Activated T-helper 2 cell treated with anti-CD3 and anti-CD28 coated beads, Interferon-gamma antibody, Interleukin-2, Interleukin-4, amounts not matched to agents 10 μg/mL and 5 μg/mL and 100 μg/mL, durations not matched to agents 14 hours and 24 hours and 36 hours (primary cell): ENCODE results near the gene RHO. TPM values are rescaled to one million over a fixed set of nuclear protein-coding genes. Genes with fewer than 3 reads are reported as not detected.

ENCODE experiments used
- DNase-seq: peaks from one replicate; pipeline ENCODE4 v3.0.0; 2021; ENCODE audit warnings: low spot score
- H3K27ac Mint-ChIP-seq: one replicate; pipeline ENCODE4 v1.8.0; 2021; ENCODE audit warnings: mixed read lengths
- H3K27me3 Mint-ChIP-seq: one replicate; pipeline ENCODE4 v1.8.0; 2021; ENCODE audit warnings: low read depth, mixed read lengths
- H3K36me3 Mint-ChIP-seq: one replicate; pipeline ENCODE4 v1.8.0; 2021; ENCODE audit warnings: low read depth, mixed read lengths
- H3K4me1 Mint-ChIP-seq: one replicate; pipeline ENCODE4 v1.8.0; 2021; ENCODE audit warnings: low read depth, mixed read lengths
- H3K4me3 Mint-ChIP-seq: one replicate; pipeline ENCODE4 v1.8.0; 2021; ENCODE audit warnings: low read depth, mild to moderate bottlenecking, moderate library complexity, mixed read lengths
- H3K9me3 Mint-ChIP-seq: one replicate; pipeline ENCODE4 v1.8.0; 2021; ENCODE audit warnings: mixed read lengths
- intact Hi-C: fragments of 100-400 bp; cut with micrococcal nuclease; formaldehyde crosslinking; loops from one replicate; pipeline ENCODE4 v1.15.1; 2023
- total RNA-seq: library from RNA; stranded (reverse); gene quantifications from 2 replicates; pipeline ENCODE4 v1.2.3, GENCODE V29; 2022

Gene RHO
- total RNA-seq, 1 donor from 2014 or later, result not detected

DNA sequence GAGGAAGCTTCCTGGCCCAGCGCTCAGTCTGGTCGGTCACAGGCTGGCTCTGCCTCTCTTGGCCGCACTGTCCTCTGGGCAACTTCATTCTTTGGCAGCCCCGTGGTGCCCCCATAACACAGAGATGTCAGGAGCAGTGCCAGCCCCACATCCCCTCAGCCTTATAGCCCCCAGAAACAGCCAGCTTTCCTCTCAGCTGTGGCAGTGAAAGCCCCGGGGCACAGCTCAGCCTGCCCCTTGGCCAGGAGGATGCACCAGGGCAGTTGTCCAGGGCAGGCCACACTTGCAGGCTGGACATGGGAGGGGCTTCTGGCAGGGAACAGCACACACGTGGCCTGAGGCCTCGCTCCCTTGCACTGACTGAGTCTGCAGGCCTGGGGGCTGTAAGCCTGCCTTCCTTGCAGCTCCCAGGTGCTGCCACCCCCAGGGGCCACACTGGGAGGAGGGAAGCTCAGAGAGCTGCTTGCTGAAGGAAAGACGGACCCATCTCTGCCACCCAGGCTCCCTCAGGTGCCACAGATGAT is 10.3 kb upstream of the RHO start:
- H3K36me3 Mint-ChIP-seq, result no peaks in the 10 kb centered on the region
- no peaks in the 10 kb centered on the region for H3K4me1 Mint-ChIP-seq
- no peak overlapping the region for H3K27ac Mint-ChIP-seq
- no peak overlapping the region for H3K4me3 Mint-ChIP-seq
- H3K27me3 Mint-ChIP-seq, result no peaks in the 10 kb centered on the region
- intact Hi-C loops, result no loop called here
- no peak for DNase-seq
- no peaks in the 10 kb centered on the region for H3K9me3 Mint-ChIP-seq

DNA sequence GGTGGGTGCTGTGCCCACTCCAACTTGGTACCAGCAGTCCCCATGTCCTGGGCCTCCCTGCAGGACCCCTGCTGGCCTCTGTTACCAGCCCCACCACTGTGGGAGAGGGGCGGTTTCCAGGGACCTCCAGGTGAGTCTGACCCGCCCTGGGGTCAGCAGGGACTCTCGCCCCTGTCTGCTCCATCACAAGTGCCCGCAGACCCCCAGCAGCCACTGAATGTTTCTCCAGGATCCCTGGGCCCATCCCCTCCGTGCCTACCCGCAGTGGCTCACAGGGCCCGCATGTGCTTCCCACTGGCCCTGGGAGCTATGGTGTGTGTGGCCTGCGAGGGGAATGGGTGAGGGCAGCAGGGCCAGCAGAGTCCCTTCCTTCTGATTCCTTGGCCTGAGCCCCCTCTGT is 9.9 kb upstream of the RHO start:
- DNase-seq, result no peak
- no peaks in the 10 kb centered on the region for H3K4me1 Mint-ChIP-seq
- H3K27me3 Mint-ChIP-seq, result no peaks in the 10 kb centered on the region
- H3K27ac Mint-ChIP-seq, result no peak overlapping the region
- no peak overlapping the region for H3K4me3 Mint-ChIP-seq
- no peaks in the 10 kb centered on the region for H3K9me3 Mint-ChIP-seq
- no peaks in the 10 kb centered on the region for H3K36me3 Mint-ChIP-seq
- intact Hi-C loops, result no loop called here

DNA sequence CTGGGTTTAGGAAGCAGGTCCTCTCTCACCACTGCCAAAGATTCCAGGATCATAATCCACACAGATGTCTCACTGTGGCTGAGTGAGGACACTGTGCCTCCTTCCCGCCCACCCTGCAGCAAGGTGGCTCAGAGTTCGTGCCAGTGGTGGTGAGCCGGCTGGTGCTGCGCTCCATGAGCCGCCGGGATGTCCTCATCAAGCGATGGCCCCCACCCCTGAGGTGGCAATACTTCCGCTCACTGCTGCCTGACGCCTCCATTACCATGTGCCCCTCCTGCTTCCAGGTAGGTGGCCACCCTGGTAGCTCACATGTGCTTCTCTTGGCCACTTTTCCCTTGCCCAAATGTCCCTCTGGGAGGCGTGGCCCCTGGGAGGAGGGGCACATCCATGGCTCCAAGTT is 9.0 kb upstream of the RHO start:
- Mint-ChIP-seq H3K9me3 (no peaks in the 10 kb centered on the region), H3K27ac (no peak overlapping the region), H3K4me1 (no peaks in the 10 kb centered on the region), H3K27me3 (no peaks in the 10 kb centered on the region), H3K36me3 (no peaks in the 10 kb centered on the region), H3K4me3 (no peak overlapping the region)
- no peak for DNase-seq
- intact Hi-C loops, result no loop called here

DNA sequence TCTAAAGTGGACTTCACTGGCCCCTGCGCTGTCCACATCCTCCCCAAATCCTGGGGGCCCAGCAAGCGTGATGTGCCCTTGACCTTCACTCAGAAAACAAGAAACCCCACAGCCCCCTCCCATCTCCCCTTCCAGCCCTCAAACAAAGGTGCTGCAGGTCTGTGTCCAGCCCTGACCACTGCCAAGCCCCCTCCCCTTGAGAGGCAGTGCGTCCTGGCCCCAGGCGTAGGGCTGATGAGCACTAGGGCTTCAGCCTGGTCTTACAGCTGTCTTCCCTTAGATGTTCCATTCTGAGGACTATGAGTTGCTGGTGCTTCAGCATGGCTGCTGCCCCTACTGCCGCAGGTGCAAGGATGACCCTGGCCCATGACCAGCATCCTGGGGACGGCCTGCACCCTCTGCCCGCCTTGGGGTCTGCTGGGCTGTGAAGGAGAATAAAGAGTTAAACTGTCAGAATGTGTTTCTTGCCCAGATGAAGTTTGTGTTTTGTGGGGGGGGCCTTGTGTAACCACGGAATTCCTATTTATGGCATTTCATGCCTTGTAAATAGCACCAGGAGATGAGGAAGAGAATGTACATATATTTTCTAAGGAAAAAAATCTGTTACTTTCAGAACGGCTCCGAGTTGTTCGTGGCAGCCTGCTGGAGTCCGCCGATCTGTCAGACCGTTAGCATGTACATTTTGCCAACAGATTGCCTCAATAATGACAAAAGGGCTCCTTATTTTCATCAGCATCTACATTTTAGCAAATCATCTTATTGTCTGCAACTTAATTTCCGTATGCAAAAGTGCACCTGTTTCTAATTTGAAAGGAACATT is 8.3 kb upstream of the RHO start:
- H3K4me3 Mint-ChIP-seq, result no peak overlapping the region
- intact Hi-C loops, result no loop called here
- H3K27me3 Mint-ChIP-seq, result no peaks in the 10 kb centered on the region
- H3K9me3 Mint-ChIP-seq, result no peaks in the 10 kb centered on the region
- no peaks in the 10 kb centered on the region for H3K4me1 Mint-ChIP-seq
- no peak overlapping the region for H3K27ac Mint-ChIP-seq
- no peak for DNase-seq
- no peaks in the 10 kb centered on the region for H3K36me3 Mint-ChIP-seq

DNA sequence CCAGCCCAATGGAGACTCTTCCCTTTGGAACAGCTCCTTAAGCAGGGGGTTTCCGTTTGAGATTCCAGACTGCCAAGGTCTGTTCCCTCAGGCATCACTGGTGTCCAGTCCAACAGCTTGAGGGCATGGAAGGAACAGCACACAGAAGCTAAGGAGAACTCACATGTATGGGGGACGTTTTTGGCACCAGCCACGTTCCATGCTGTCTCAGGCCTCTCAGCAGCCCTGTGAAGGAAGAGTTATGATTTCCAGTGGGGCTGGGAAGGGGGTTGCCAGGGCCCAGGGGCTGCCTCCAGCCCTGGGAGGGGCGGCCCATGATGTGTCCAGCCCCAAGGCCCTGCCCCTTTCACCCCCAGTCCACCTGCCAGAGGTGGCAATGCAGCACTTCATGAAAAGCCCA is 7.5 kb upstream of the RHO start:
- no peaks in the 10 kb centered on the region for H3K4me1 Mint-ChIP-seq
- intact Hi-C loops, result no loop called here
- H3K27me3 Mint-ChIP-seq, result no peaks in the 10 kb centered on the region
- DNase-seq, result no peak
- no peaks in the 10 kb centered on the region for H3K9me3 Mint-ChIP-seq
- no peaks in the 10 kb centered on the region for H3K36me3 Mint-ChIP-seq
- no peak overlapping the region for H3K4me3 Mint-ChIP-seq
- no peak overlapping the region for H3K27ac Mint-ChIP-seq

DNA sequence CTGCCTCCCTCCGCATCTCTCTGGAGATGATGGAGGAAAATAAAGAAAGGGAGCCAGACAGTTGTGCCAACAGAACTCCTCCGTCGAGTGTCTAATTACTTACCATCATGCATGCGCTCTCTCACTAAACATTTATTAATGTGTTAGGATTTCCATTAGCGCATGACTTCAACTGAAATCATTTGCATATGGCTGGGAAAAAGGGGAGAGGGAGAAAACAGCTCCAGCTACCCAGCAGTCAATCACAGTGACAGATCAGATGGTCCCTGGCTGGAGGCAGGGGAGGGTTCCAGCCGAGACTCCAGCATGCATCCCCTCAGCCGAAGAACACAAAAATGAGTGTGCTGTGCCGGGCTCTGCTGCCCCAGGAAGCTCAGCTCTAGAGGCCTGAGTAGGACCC is 6.8 kb upstream of the RHO start:
- no peak for DNase-seq
- no peak overlapping the region for H3K27ac Mint-ChIP-seq
- intact Hi-C loops, result no loop called here
- H3K36me3 Mint-ChIP-seq, result no peaks in the 10 kb centered on the region
- H3K4me1 Mint-ChIP-seq, result no peaks in the 10 kb centered on the region
- H3K4me3 Mint-ChIP-seq, result no peak overlapping the region
- H3K9me3 Mint-ChIP-seq, result no peaks in the 10 kb centered on the region
- no peaks in the 10 kb centered on the region for H3K27me3 Mint-ChIP-seq

DNA sequence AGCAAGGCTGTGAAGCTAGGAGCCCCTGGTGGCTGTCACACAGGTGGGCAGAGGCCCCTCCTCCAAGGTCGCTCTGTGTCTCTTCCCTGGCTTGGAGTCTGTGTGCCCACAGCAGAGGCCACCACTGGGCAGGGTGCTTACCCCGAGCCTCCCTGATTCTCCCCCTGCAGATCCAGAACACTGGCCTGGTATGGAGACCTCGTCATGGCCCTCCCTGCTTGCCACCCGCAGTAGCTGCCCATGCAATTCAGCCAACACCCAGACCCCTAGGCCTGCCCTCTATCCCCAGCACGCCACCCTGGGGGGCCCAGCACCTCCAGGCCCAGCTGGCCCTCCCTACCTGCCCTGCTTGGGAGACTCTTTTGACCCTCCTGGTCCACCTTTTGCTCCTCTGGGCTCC is 5.5 kb upstream of the RHO start:
- H3K27me3 Mint-ChIP-seq, result no peaks in the 10 kb centered on the region
- H3K36me3 Mint-ChIP-seq, result no peaks in the 10 kb centered on the region
- H3K9me3 Mint-ChIP-seq, result no peaks in the 10 kb centered on the region
- H3K4me3 Mint-ChIP-seq, result no peak overlapping the region
- H3K4me1 Mint-ChIP-seq, result no peaks in the 10 kb centered on the region
- DNase-seq, result no peak
- intact Hi-C loops, result no loop called here
- no peak overlapping the region for H3K27ac Mint-ChIP-seq

DNA sequence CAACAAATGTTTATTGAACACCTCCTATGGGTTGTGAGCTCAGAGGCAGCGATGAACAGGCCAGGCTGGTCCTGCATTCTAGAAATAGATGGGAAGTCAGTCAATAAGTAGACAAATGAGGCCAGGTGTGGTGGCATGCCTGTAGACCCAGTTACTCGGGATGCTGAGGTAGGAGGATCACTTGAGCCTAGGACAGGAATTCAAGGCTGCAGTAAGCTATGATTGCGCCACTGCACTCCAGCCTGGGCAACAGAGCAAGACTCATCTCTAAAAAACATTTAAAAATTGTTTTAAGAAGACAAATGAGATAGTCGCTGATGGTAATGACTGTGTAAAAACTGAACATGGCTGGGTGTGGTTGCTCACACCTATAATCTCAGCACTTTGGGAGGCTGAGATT is 4.4 kb upstream of the RHO start:
- Mint-ChIP-seq H3K9me3 (no peaks in the 10 kb centered on the region), H3K4me1 (no peaks in the 10 kb centered on the region), H3K27ac (no peak overlapping the region), H3K4me3 (no peak overlapping the region), H3K27me3 (no peaks in the 10 kb centered on the region), H3K36me3 (no peaks in the 10 kb centered on the region)
- intact Hi-C loops, result no loop called here
- DNase-seq, result no peak

DNA sequence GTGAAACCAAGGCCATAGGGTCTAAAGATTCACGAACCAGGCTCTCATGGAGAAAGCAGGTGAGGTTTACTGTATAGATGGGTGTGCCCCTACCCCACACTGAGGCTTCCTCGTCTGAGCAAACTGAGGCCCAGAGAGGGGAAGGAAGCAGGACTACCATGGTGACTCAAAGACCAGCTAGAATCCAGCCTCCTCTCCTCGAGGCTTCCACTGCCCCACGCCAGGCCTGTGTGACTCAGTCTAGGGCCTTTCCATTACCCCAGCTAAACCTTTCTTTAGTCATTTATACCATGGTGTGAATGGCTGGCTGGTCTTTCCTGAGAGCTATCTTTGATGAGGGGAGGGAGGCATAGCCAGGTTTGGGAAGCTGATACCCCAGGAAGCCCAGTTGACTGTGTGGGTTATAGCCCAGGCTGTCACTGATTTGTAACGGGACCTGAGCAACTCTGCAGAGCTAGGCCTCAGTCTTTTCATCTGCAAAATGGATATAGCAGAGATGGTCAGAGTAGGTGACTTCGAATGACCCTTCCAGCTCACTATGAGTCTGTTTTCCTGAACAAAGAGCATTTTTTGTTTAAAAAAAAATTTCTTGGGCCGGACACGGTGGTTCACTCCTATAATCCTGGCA is 3.0 kb upstream of the RHO start:
- no peaks in the 10 kb centered on the region for H3K9me3 Mint-ChIP-seq
- DNase-seq, result no peak
- no peak overlapping the region for H3K27ac Mint-ChIP-seq
- intact Hi-C loops, result no loop called here
- no peaks in the 10 kb centered on the region for H3K27me3 Mint-ChIP-seq
- no peaks in the 10 kb centered on the region for H3K36me3 Mint-ChIP-seq
- H3K4me3 Mint-ChIP-seq, result no peak overlapping the region
- H3K4me1 Mint-ChIP-seq, result no peaks in the 10 kb centered on the region

DNA sequence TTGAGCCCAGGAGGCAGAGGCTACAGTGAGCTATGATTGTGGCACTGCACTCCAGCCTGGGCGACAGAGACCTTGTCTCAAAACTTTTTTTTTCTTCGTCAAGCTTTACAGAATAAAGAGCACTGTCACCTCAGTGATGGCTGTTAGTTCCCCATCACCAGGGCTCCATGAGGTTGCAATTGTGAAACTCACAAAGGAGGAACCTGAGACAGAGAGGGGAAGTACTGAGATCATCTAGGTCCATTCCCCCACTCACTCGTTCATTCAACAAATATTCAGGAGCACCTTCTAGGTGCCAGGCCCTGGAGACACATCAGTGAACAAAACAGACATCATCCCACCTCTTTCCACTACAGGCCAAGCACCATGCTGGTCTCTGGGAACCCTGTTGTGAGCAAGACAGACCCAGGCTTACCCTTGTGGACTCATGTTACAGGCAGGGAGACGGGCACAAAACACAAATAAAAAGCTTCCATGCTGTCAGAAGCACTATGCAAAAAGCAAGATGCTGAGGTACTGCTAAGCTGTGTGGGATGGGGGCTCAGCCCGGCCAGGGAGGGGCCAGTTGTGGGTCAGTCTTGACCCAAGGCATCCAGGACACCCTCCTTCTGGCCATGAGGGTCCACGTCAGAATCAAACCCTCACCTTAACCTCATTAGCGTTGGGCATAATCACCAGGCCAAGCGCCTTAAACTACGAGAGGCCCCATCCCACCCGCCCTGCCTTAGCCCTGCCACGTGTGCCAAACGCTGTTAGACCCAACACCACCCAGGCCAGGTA is 2.1 kb upstream of the RHO start:
- H3K36me3 Mint-ChIP-seq, result no peaks in the 10 kb centered on the region
- intact Hi-C loops, result no loop called here
- no peak overlapping the region for H3K4me3 Mint-ChIP-seq
- no peak overlapping the region for H3K27ac Mint-ChIP-seq
- H3K27me3 Mint-ChIP-seq, result no peaks in the 10 kb centered on the region
- no peak for DNase-seq
- H3K9me3 Mint-ChIP-seq, result no peaks in the 10 kb centered on the region
- H3K4me1 Mint-ChIP-seq, result no peaks in the 10 kb centered on the region

DNA sequence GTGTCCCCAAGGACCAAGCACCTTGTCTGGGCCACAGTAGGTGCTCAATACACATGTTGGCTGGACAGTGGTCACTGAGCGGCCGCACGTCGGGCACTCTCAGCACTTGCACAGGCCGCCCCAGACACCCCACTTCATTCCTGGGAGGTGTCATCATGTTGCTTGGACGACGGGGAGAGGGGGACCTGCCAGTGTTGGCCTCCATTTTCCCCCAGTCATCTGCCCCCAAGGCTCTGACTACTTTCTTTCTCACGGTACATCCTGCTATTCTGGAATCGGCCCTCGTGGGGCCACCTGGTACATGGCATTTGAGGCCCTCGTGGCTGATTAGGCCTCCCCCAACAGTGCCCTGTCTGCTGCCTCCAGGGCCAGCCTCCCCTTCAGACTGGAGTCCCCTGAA is 1.2 kb upstream of the RHO start:
- Mint-ChIP-seq H3K27ac (no peak overlapping the region), H3K27me3 (no peaks in the 10 kb centered on the region), H3K4me1 (no peaks in the 10 kb centered on the region), H3K9me3 (no peaks in the 10 kb centered on the region), H3K36me3 (no peaks in the 10 kb centered on the region), H3K4me3 (no peak overlapping the region)
- DNase-seq, result no peak
- intact Hi-C loops, result no loop called here

DNA sequence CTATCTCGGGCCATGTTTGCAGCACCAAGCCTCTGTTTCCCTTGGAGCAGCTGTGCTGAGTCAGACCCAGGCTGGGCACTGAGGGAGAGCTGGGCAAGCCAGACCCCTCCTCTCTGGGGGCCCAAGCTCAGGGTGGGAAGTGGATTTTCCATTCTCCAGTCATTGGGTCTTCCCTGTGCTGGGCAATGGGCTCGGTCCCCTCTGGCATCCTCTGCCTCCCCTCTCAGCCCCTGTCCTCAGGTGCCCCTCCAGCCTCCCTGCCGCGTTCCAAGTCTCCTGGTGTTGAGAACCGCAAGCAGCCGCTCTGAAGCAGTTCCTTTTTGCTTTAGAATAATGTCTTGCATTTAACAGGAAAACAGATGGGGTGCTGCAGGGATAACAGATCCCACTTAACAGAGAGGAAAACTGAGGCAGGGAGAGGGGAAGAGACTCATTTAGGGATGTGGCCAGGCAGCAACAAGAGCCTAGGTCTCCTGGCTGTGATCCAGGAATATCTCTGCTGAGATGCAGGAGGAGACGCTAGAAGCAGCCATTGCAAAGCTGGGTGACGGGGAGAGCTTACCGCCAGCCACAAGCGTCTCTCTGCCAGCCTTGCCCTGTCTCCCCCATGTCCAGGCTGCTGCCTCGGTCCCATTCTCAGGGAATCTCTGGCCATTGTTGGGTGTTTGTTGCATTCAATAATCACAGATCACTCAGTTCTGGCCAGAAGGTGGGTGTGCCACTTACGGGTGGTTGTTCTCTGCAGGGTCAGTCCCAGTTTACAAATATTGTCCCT is 1.2 kb downstream of the RHO start:
- Mint-ChIP-seq H3K27ac (no peak overlapping the region), H3K4me1 (no peaks in the 10 kb centered on the region), H3K27me3 (no peaks in the 10 kb centered on the region), H3K36me3 (no peaks in the 10 kb centered on the region), H3K9me3 (no peaks in the 10 kb centered on the region), H3K4me3 (no peak overlapping the region)
- intact Hi-C loops, result no loop called here
- no peak for DNase-seq
